Left forelimb (tissue), 1 donor: Measurements from ENCODE around the gene HNF1A.

Source experiments
- DNase-seq: peaks from one replicate; pipeline ENCODE4 v3.0.0-alpha.2; 2018; ENCODE audit warnings: low spot score

Gene HNF1A

DNA sequence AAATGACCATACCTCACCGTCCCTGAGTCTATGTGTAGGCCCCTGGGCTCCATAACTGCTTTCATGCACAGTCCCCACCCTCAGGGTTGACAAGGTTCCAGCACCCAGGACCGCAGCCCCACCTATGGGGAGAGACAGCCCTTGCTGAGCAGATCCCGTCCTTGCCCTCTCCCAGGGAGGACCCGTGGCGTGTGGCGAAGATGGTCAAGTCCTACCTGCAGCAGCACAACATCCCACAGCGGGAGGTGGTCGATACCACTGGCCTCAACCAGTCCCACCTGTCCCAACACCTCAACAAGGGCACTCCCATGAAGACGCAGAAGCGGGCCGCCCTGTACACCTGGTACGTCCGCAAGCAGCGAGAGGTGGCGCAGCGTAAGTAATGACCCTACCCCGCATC lies 10.3 kb downstream of the HNF1A start:
- DNase-seq: no peak

DNA sequence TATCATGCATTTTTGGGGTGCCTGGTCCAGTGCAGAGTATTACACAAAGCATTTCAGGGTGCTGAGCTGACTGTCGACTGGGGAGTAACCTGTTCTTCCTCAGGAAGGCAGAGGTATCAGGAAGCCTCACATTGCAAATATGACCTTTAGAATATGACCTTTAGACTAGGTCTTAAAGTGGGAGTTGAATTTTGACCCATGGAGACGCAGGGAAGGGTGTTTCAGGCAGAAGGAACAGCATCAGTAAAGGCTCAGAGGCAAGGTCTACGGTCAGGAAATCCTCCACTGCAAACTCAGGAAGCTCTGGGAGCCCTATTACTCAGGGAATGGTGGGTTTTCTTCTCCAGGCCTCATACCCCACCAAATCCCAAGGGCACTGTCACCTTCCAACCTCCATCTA lies 11.3 kb downstream of the HNF1A start:
- no peak for DNase-seq

DNA sequence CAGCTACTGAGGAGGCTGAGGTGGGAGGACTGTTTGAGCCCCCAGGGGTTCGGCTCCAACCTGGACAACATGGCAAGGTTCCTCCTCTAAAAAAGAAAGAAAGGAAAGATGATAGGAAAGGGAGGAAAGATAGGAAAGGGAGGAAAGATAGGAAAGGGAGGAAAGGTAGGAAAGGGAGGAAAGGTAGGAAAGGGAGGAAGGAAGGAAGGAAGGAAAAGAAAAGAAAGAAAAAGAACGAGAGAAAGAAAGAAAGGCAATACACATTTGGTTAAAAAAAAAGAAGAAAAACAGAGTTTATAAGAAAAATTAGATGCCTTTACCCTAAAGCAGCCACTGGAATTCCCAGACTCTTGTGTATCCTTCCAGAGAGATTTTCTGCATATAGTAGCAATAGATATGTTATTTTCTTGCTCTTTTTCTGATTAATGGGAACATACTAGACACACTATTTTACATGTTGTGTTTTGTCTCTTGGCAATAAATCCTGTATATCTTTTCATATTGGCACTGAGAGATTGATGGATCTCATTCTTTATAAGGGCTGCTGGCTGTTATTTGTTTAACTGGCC lies 12.2 kb downstream of the HNF1A start:
- DNase-seq: no peak

DNA sequence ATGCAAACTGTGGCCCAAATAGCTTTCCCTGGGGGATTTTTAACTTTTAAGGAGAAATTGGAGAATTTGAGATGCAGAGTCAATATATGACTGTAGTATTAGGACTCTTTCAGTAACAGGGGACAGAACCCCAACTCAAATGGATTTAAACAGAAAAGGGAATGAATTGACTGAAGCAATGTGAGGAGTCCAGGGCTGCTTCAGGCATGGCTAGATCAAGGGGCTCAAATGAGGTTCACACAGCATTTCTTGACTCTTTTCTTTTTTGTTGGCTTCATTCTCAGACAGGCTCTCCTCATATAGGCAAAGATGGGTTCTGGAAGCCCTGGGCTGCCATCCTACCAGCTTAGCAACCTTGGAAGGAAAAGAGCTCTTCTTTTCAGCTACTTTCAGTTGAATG lies 13.6 kb downstream of the HNF1A start:
- DNase-seq: no peak

DNA sequence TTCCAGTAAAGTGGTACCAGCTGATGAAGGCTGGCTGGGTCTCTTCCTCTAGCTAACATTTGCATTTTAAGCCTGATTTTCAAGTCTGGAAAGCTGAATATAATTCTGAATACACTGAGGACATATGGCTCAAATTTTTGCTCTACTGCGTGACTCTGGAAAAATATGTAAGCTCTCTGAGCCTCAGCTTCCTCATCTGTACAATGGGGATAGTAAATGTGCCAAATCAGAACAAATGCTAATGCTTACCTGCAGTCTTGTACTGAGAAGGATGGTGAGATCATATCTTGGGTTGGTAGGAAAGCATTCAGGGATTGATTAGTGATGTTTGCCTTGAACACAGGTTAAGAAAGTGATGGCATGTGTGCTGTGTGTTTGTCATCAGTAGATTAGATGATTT lies 14.6 kb downstream of the HNF1A start:
- no peak for DNase-seq

DNA sequence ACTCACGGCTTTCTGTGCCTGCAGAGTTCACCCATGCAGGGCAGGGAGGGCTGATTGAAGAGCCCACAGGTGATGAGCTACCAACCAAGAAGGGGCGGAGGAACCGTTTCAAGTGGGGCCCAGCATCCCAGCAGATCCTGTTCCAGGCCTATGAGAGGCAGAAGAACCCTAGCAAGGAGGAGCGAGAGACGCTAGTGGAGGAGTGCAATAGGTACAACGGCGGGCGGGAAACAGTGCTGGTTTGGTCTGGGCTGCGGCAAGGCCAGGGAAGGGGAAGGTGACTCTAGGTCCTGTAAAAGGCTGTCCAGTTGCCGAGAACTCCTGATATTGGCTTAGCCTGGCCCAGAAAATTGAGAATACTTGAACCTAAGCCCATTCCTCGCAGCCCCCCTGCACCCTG lies 15.2 kb downstream of the HNF1A start:
- no peak for DNase-seq

DNA sequence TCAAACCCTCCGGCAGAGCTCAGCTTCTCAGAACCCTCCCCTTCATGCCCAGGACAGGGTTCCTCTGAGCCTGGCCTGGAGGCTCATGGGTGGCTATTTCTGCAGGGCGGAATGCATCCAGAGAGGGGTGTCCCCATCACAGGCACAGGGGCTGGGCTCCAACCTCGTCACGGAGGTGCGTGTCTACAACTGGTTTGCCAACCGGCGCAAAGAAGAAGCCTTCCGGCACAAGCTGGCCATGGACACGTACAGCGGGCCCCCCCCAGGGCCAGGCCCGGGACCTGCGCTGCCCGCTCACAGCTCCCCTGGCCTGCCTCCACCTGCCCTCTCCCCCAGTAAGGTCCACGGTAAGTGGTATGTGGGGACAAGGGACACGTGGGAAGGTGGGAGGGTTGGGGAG lies 15.7 kb downstream of the HNF1A start:
- no peak for DNase-seq

DNA sequence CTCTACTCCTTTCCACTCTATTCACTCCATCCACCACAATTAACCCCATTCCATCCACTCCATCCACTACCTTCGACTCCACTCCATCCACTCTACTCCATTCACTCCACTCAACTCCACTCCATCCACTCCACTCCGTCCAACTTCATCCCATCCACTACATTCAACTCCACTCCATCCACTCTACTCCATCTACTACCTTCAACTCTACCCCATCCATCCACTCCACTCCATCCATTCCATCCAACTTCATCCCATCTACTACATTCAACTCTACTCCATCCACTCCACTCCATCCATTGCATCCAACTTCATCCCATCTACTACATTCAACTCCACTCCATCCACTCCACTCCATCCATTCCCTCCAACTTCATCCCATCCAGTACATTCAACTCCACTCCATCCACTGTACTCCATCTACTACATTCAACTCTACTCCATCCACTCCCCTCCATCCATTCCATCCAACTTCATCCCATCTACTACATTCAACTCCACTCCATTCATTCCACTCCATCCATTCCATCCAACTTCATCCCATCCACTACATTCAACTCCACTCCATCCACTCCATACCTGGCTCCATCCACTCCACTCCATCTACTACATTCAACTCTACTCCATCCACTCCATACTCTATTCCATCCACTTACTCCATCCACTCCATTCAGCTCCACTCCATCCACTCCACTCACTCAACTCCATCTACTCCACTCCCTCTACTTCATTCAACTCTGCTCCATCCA lies 16.4 kb downstream of the HNF1A start:
- DNase-seq: no peak

DNA sequence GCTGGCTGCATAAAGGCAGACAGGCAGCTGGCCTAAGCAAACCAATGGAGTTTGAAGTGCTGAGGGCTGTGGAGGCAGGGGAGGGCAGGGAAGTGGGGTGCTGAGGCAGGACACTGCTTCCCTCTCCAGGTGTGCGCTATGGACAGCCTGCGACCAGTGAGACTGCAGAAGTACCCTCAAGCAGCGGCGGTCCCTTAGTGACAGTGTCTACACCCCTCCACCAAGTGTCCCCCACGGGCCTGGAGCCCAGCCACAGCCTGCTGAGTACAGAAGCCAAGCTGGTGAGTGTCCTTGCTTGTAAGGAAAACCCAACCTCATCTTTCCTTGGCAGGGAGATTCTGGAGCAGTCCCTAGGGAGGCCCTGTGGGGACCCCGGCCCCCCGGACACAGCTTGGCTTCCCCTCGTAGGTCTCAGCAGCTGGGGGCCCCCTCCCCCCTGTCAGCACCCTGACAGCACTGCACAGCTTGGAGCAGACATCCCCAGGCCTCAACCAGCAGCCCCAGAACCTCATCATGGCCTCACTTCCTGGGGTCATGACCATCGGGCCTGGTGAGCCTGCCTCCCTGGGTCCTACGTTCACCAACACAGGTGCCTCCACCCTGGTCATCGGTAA lies 17.9 kb downstream of the HNF1A start:
- no peak for DNase-seq

DNA sequence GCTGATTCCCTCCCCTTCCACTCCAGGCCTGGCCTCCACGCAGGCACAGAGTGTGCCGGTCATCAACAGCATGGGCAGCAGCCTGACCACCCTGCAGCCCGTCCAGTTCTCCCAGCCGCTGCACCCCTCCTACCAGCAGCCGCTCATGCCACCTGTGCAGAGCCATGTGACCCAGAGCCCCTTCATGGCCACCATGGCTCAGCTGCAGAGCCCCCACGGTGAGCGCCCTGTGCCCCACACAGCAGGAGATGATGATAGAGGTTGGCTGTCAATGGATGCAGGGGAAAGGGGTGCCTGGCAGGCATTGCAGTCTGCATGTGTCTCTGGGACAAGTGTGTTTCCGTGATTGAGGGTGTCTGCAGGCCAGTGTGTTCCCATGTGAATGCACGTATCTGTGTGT lies 19.1 kb downstream of the HNF1A start:
- DNase-seq: no peak

DNA sequence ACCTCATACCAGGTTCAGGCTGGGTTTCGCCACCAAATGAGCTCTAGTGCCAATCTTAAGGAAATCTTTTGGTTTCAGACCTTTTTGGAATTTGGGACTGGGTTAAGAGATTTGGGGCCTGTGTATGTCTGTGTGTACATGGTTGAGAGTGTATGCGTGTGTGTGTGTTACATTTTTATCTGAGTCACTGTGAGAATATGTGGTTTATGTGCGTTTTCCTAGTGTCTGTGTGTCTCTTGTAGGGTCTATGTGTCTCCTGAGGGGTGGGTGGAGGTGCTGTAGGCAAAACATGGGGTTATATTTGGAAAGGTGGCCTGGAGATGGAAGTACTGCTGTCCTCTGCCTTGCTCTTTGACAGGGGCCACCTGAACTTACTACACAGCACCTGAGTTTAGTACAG lies 20.1 kb downstream of the HNF1A start:
- no peak for DNase-seq

DNA sequence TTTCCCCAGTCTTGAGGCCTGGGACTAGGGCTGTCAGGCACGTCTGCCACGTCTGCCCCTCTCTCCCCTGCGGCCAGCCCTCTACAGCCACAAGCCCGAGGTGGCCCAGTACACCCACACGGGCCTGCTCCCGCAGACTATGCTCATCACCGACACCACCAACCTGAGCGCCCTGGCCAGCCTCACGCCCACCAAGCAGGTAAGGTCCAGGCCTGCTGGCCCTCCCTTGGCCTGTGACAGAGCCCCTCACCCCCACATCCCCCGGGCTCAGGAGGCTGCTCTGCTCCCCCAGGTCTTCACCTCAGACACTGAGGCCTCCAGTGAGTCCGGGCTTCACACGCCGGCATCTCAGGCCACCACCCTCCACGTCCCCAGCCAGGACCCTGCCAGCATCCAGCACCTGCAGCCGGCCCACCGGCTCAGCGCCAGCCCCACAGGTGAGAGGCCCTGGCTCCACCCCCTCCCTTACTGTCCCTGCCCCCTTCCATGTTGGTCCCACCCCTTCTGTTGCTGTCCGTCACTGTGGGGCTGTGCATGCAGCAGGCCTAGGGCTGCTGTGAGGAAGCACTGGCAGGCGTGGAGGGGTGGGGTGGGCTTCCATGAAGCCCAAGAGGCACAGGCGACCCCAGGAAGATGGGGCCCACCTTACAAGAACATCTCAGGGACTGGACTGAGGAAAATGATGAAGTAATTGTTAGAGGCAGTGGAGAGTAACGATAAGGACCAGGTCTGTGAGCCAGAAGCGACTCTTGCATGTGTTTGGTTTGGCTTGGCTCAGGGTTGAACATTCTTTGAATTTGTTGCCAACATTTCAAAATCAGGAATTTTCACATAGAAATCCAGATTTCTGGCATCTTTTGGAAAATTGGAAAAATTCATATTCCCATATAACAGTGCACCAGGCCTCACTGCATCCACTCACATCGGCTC lies 21.1 kb downstream of the HNF1A start:
- no peak for DNase-seq

DNA sequence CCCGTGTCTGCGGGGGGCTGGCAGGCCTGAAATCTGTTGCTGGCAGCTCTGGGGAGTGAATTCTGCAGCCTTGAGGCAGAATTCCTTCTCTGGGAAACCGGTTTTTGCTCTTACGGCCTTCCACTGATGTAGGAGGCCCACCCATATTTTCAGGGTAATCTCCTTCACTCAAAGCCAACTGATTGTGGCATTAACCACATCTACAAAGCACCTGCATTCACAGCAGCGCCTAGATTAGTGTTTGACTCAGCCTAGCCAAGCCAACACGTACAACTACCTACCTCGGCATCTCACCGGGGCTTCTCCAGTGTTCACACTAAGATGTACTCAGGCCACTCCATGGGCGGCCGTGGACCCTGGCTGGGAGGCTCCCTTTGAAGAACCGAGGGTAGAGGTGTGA lies 22.2 kb downstream of the HNF1A start:
- no peak for DNase-seq

DNA sequence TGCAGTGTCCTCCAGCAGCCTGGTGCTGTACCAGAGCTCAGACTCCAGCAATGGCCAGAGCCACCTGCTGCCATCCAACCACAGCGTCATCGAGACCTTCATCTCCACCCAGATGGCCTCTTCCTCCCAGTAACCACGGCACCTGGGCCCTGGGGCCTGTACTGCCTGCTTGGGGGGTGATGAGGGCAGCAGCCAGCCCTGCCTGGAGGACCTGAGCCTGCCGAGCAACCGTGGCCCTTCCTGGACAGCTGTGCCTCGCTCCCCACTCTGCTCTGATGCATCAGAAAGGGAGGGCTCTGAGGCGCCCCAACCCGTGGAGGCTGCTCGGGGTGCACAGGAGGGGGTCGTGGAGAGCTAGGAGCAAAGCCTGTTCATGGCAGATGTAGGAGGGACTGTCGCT lies 22.7 kb downstream of the HNF1A start:
- no peak for DNase-seq

DNA sequence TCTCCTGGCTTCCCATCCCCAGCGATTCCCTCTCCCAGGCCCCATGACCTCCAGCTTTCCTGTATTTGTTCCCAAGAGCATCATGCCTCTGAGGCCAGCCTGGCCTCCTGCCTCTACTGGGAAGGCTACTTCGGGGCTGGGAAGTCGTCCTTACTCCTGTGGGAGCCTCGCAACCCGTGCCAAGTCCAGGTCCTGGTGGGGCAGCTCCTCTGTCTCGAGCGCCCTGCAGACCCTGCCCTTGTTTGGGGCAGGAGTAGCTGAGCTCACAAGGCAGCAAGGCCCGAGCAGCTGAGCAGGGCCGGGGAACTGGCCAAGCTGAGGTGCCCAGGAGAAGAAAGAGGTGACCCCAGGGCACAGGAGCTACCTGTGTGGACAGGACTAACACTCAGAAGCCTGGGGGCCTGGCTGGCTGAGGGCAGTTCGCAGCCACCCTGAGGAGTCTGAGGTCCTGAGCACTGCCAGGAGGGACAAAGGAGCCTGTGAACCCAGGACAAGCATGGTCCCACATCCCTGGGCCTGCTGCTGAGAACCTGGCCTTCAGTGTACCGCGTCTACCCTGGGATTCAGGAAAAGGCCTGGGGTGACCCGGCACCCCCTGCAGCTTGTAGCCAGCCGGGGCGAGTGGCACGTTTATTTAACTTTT lies 23.6 kb downstream of the HNF1A start:
- DNase-seq: no peak

DNA sequence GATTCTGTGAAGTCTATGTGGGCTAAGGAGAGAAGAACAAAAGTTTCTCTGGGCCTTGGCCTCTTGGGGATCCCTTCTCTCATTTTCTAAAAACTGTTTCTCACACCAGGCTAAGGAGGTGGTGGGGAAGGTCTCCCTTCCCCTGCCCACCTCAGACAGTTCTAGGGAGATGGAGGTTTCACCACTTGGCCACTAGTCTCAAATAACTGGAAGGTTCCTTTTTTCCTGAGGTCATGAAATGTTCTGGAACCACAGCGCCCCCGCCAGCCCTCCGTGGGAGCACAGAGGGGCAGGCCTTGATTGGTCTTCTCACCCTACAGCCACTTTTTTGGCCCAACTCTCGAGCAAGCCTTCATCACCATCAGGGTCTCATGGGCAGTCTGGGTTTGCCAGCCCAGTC lies 25.3 kb downstream of the HNF1A start:
- no peak for DNase-seq

DNA sequence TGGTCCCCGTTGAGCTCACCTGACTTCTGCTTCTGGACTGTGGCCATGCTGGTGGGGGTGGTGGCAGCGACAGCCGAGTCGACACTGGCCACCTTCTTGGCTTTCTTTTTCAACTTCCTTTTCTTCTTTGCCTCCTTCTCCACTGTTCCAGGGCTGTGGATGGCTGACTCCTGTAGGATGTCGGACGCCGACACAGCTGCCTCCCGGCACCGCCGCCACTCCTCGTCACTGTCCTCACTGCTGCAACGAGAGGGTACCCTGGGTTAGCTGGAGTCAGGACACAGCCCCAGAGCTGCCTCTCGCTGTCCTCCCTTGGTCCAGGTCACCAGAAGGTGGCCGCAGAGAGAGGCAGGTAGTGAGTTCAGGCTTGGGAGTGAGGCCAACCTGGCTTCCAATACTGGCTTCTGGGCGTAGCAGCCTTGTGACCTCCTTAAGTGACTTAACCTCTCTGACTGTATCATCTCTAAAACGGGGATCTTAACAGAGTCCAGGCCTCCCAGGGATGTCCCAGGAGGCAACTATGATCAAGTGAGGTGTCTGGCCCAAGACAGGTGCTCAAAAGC lies 26.0 kb downstream of the HNF1A start:
- no peak for DNase-seq

DNA sequence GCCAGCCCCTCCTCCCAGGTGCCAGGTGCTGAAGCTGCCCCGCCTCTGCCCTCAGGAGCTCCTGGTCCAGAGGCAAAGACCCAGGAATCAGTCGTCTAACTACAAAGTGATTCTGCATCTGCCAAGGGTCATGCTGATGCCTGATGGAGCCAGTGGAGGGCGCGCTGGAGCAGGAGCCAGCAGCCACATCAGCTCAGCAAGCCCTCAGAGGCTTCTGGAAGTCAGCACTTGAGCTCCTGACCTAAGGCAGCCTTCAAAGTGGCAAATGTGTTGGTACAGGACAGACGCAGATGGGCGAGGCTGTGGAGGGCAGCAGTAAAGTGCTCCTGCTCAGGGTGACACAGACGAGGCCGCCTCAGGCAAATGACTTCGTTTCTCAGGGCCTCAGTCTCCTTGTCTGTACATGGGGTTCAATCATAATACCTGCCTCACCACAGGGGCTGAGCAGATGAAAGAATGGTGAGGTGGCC lies 27.0 kb downstream of the HNF1A start:
- no peak for DNase-seq

DNA sequence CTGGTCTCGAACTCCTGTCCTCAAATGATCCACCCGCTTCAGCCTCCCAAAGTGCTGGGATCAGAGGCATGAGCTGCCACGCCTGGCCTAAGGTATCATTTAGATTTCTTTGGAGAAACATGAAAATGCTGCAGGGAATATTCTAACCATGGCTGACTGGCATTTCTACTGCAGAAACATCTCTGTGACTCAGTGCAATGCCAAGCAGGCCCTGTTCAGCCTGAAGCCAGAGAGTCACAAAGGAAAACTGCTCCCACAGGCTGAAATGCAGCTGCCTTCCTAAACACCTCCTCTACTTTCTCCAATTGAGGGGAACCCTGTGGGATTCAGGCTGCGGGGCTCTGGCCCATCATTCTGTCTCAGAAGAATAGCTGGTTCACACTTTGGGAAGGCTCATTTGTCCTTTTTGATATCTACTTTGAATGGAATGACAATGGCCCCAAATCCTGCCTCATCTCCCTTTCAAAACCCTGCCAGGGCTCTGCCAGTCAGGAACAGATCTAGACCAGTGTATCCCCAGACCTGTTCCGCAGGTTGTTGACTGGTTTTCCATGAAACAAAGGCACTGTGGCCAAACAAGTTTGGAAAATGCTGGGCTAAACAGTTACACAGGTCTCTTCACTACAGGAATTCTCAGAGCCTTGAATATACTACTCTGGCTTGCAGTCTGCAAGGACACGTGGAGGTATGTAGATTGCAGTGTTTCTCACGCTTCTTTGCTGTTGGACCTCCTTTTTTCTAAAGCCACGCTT lies 30.2 kb downstream of the HNF1A start:
- DNase-seq: no peak

DNA sequence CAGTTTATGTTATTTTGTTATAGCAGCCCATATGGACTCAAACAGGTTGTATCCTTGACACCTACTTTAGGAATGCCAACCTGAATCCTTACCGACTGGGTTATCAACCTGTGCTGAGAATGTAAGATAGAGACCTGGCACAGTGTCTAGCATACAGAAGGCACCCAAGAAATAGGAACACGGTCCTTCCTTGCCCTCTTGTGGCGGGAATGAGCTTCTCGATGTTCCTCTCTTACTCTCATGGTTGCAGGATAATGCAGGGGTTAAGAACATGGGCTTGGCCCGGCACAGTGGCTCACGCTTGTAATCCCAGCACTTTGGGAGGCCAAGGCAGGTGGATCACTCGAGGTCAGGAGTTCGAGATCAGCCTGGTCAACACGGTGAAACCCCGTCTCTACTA lies 31.4 kb downstream of the HNF1A start:
- DNase-seq: no peak

DNA sequence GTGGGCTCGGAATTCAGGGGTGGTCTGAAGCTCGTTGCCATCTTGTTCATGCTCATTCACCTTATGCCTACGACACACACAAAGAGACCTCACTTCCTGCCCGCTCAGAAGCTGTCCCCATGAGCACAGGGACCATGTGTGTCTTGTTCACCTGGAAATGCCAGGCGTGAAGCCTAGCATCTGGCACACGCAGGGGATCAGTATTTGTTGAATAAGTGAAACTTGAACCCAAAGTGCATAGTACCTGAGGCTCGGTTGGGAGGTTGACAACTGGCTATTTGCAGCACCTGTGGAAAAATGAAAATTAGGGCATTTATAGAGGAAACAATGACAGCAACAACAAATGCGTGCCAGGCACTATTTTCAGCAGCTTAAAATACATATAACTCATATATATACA lies 32.5 kb downstream of the HNF1A start:
- no peak for DNase-seq
